ENCODE measurements around the gene CELA3A. TPM values are rescaled to one million over a fixed set of nuclear protein-coding genes. Genes with fewer than 3 reads are reported as not detected.

Gene CELA3A
- total RNA-seq, 2 donors from 2014 or later, result not detected

Other genes starting within 250 kb of the CELA3A start
- gene USP48, start 218.5 kb upstream of the CELA3A start, total RNA-seq, result 10 to 100 TPM; 41.1 to 41.3 TPM
- under 1 TPM in 1 of 2 donors, not detected in 1; 0.16 TPM for gene LDLRAD2, start 189.4 kb upstream of the CELA3A start, total RNA-seq
- gene HSPG2, start 64.3 kb upstream of the CELA3A start, total RNA-seq, result 100 to 1,000 TPM; 307 to 608 TPM
- not detected for gene CELA3B, start 24.6 kb upstream of the CELA3A start, total RNA-seq
- 100 to 1,000 TPM; 149 to 170 TPM for gene CDC42, start 51.1 kb downstream of the CELA3A start, total RNA-seq
- gene WNT4, start 141.4 kb downstream of the CELA3A start, total RNA-seq, result under 1 TPM in 1 of 2 donors, not detected in 1; 0.18 TPM